K562 (cell line): ENCODE measurements around the gene BCORL1. TPM values are rescaled to one million over a fixed set of nuclear protein-coding genes. Genes with fewer than 3 reads are reported as not detected.

Experiments
- ARHGAP35 ChIP-seq: fragments of 450-650 bp; IDR thresholded peaks from 2 replicates; pipeline ENCODE4 v1.6.1; 2018; ENCODE audit not compliant: partially characterized antibody
- CREM ChIP-seq: IDR thresholded peaks from 2 replicates; pipeline ENCODE4 v1.6.1; 2014; ENCODE audit warnings: antibody characterized with exemption, low read depth
- E2F3 ChIP-seq: fragments of 250-450 bp; sonication (Bioruptor Pico); IDR thresholded peaks from 2 replicates; pipeline ENCODE4 v1.4.0; 2020; ENCODE audit warnings: mild to moderate bottlenecking
- JUNB ChIP-seq: fragments of 450-650 bp; formaldehyde crosslinking; conservative IDR thresholded peaks from 2 replicates; pipeline ENCODE4 v1.4.0; 2020; ENCODE audit warnings: mild to moderate bottlenecking
- KDM1A ChIP-seq, 2 experiments: fragments of 450-650 bp; IDR thresholded peaks; 2 replicates each; pipeline ENCODE4 v1.6.1; 2016; ENCODE audit warnings: mild to moderate bottlenecking in 2 of 2
- KHSRP ChIP-seq: fragments of 450-650 bp; IDR thresholded peaks from 2 replicates; pipeline ENCODE4 v1.6.1; 2017
- NR2C2 ChIP-seq, 2 experiments: fragments of 200-800 bp in 1 of 2; sonication (Bioruptor generic) in 1 of 2; sonication (generic) in 1 of 2; formaldehyde crosslinking in 1 of 2; IDR thresholded peaks; 2 replicates each; pipeline versions ENCODE4 v1.6.1 to v1.8.0; 2016 to 2022; ENCODE audit warnings: mild to moderate bottlenecking in 1 of 2, missing compliant biosample characterization in 1 of 2, missing genetic modification characterization in 1 of 2, missing genetic modification reagents in 1 of 2
- PTRF ChIP-seq: fragments of 450-650 bp; IDR thresholded peaks from 2 replicates; pipeline ENCODE4 v1.6.1; 2016; ENCODE audit warnings: mild to moderate bottlenecking, missing genetic modification characterization, missing compliant biosample characterization
- RBM25 ChIP-seq: fragments of 200-400 bp; formaldehyde crosslinking; IDR thresholded peaks from 2 replicates; pipeline ENCODE4 v1.6.1; 2018; ENCODE audit warnings: low read length, low read depth, moderate library complexity; ENCODE audit not compliant: severe bottlenecking
- ZNF324 ChIP-seq: fragments of 250-450 bp; sonication (Bioruptor Pico); IDR thresholded peaks from 2 replicates; pipeline ENCODE4 v1.4.0; 2020; ENCODE audit warnings: mild to moderate bottlenecking
- ZNF57 ChIP-seq: fragments of 450-650 bp; formaldehyde crosslinking; IDR thresholded peaks from 2 replicates; pipeline ENCODE4 v1.4.0; 2020; ENCODE audit warnings: mild to moderate bottlenecking, moderate library complexity
- ZZZ3 ChIP-seq: fragments of 450-650 bp; IDR thresholded peaks from 2 replicates; pipeline ENCODE4 v1.6.1; 2016; ENCODE audit warnings: antibody characterized with exemption, mild to moderate bottlenecking, moderate library complexity
- polyA plus RNA-seq, 8 experiments: library from polyadenylated mRNA; depleted of rRNA in 4 of 8; stranded (reverse) in 5 of 8; unstranded in 3 of 8; fragments of >200 nt; fragmentation: Nextera tagmentation in 2 of 8; fragmentation: Illumina TruSeq in 1 of 8; extraction: Ambion mirVana in 2 of 8; extraction: Trizol in 1 of 8; gene quantifications; 2 replicates each; pipeline versions ENCODE4 v1.2.1 to v1.2.3, GENCODE V29; 2011 to 2014; ENCODE audit warnings: inconsistent platforms in 1 of 8, missing spikeins in 1 of 8
- total RNA-seq, 7 experiments: library from RNA; depleted of rRNA in 6 of 7; stranded (reverse); fragments of >200 nt in 6 of 7; fragmentation: Illumina TruSeq in 2 of 7; extraction: Trizol in 2 of 7; gene quantifications; 2 replicates each; pipeline versions ENCODE4 v1.2.1 to v1.2.3, GENCODE V29; 2011 to 2021; ENCODE audit warnings: low replicate concordance in 1 of 7
- TF ChIP-seq, protein P1 (sequence below): sonication (generic); formaldehyde crosslinking; IDR thresholded peaks from 2 replicates; pipeline ENCODE4 v1.8.0; 2023; ENCODE audit warnings: mild to moderate bottlenecking, missing genetic modification reagents
- TF ChIP-seq, protein P2 (sequence below), 2 experiments: fragments of 450-650 bp; IDR thresholded peaks; 2 replicates each; pipeline ENCODE4 v1.6.1; 2016
- TF ChIP-seq, protein P3 (sequence below), 3 experiments: fragments of 200-800 bp in 1 of 3; sonication (Bioruptor generic) in 1 of 3; sonication (generic) in 1 of 3; formaldehyde crosslinking in 1 of 3; IDR thresholded peaks; 2 replicates each; pipeline versions ENCODE4 v1.6.1 to v1.8.0; 2016 to 2022; ENCODE audit warnings: mild to moderate bottlenecking in 2 of 3, missing compliant biosample characterization in 2 of 3, missing genetic modification characterization in 2 of 3, missing genetic modification reagents in 1 of 3
- TF ChIP-seq, protein P4 (sequence below): fragments of 450-650 bp; formaldehyde crosslinking; conservative IDR thresholded peaks from 2 replicates; pipeline ENCODE4 v1.4.0; 2022; ENCODE audit warnings: mild to moderate bottlenecking, missing genetic modification characterization
- TF ChIP-seq, protein P5 (sequence below): fragments of 250-450 bp; sonication (Bioruptor Pico); IDR thresholded peaks from 2 replicates; pipeline ENCODE4 v1.4.0; 2020; ENCODE audit warnings: mild to moderate bottlenecking, moderate library complexity

The BCORL1 gene
- total and polyA plus RNA-seq, 9 of the 15 experiments (the other 6 are each of a cell fraction or from before 2014, with no cell fraction given) = 0.48 to 29.6 (median 2.1) TPM

DNA sequence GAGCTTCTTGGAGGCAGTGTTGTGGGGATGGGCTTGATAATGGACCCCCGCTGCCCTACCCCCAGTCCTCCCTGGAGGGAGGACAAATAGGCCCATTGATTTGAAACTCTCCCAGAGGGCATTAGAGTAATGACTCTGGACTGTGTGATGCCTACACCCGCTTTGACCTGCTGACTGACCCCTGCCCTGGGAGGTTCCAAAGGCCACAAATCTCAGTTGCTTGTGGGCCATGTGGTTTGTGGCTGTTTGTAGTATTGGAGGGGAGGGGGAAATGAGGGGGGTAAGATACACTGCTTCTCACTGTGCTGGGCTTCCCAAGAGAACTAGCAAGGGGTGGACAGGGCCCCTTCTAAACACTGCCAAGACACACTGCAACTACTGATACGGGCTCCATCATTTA lies 27.6 kb upstream of the BCORL1 start (continued):
- TF ChIP-seq, protein P1, sequence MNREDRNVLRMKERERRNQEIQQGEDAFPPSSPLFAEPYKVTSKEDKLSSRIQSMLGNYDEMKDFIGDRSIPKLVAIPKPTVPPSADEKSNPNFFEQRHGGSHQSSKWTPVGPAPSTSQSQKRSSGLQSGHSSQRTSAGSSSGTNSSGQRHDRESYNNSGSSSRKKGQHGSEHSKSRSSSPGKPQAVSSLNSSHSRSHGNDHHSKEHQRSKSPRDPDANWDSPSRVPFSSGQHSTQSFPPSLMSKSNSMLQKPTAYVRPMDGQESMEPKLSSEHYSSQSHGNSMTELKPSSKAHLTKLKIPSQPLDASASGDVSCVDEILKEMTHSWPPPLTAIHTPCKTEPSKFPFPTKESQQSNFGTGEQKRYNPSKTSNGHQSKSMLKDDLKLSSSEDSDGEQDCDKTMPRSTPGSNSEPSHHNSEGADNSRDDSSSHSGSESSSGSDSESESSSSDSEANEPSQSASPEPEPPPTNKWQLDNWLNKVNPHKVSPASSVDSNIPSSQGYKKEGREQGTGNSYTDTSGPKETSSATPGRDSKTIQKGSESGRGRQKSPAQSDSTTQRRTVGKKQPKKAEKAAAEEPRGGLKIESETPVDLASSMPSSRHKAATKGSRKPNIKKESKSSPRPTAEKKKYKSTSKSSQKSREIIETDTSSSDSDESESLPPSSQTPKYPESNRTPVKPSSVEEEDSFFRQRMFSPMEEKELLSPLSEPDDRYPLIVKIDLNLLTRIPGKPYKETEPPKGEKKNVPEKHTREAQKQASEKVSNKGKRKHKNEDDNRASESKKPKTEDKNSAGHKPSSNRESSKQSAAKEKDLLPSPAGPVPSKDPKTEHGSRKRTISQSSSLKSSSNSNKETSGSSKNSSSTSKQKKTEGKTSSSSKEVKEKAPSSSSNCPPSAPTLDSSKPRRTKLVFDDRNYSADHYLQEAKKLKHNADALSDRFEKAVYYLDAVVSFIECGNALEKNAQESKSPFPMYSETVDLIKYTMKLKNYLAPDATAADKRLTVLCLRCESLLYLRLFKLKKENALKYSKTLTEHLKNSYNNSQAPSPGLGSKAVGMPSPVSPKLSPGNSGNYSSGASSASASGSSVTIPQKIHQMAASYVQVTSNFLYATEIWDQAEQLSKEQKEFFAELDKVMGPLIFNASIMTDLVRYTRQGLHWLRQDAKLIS = no peak
- no peak for TF ChIP-seq ARHGAP35
- no peak for TF ChIP-seq RBM25
- no peak for TF ChIP-seq ZNF57 (CRISPR knock-in tag)
- no peak for TF ChIP-seq JUNB (CRISPR knock-in tag)
- TF ChIP-seq ZZZ3 = no peak
- TF ChIP-seq KHSRP = no peak
- no peak for TF ChIP-seq NR2C2 (CRISPR knock-in tag; IDR thresholded peaks at IDR 0.05)
- no peak for TF ChIP-seq NR2C2 (tag; IDR thresholded peaks at IDR 0.05)
- no peak for TF ChIP-seq E2F3 (CRISPR knock-in tag)
- no peak for TF ChIP-seq PTRF (tag)
- TF ChIP-seq CREM = no peak
- TF ChIP-seq, protein P2, sequence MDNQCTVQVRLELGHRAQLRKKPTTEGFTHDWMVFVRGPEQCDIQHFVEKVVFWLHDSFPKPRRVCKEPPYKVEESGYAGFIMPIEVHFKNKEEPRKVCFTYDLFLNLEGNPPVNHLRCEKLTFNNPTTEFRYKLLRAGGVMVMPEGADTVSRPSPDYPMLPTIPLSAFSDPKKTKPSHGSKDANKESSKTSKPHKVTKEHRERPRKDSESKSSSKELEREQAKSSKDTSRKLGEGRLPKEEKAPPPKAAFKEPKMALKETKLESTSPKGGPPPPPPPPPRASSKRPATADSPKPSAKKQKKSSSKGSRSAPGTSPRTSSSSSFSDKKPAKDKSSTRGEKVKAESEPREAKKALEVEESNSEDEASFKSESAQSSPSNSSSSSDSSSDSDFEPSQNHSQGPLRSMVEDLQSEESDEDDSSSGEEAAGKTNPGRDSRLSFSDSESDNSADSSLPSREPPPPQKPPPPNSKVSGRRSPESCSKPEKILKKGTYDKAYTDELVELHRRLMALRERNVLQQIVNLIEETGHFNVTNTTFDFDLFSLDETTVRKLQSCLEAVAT (IDR thresholded peaks at IDR 0.05) = 0 out of 4 replicates have a peak, but pooled peaks of 1 of the 2 experiments have one; percentile 35
- TF ChIP-seq, protein P3, sequence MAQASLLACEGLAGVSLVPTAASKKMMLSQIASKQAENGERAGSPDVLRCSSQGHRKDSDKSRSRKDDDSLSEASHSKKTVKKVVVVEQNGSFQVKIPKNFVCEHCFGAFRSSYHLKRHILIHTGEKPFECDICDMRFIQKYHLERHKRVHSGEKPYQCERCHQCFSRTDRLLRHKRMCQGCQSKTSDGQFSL (CRISPR knock-in tag; IDR thresholded peaks at IDR 0.05) = no peak
- TF ChIP-seq, protein P3 (tag; IDR thresholded peaks at IDR 0.05) = no peak
- no peak for TF ChIP-seq ZNF324
- TF ChIP-seq, protein P4, sequence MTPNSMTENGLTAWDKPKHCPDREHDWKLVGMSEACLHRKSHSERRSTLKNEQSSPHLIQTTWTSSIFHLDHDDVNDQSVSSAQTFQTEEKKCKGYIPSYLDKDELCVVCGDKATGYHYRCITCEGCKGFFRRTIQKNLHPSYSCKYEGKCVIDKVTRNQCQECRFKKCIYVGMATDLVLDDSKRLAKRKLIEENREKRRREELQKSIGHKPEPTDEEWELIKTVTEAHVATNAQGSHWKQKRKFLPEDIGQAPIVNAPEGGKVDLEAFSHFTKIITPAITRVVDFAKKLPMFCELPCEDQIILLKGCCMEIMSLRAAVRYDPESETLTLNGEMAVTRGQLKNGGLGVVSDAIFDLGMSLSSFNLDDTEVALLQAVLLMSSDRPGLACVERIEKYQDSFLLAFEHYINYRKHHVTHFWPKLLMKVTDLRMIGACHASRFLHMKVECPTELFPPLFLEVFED (CRISPR knock-in tag) = no peak
- TF ChIP-seq, protein P5, sequence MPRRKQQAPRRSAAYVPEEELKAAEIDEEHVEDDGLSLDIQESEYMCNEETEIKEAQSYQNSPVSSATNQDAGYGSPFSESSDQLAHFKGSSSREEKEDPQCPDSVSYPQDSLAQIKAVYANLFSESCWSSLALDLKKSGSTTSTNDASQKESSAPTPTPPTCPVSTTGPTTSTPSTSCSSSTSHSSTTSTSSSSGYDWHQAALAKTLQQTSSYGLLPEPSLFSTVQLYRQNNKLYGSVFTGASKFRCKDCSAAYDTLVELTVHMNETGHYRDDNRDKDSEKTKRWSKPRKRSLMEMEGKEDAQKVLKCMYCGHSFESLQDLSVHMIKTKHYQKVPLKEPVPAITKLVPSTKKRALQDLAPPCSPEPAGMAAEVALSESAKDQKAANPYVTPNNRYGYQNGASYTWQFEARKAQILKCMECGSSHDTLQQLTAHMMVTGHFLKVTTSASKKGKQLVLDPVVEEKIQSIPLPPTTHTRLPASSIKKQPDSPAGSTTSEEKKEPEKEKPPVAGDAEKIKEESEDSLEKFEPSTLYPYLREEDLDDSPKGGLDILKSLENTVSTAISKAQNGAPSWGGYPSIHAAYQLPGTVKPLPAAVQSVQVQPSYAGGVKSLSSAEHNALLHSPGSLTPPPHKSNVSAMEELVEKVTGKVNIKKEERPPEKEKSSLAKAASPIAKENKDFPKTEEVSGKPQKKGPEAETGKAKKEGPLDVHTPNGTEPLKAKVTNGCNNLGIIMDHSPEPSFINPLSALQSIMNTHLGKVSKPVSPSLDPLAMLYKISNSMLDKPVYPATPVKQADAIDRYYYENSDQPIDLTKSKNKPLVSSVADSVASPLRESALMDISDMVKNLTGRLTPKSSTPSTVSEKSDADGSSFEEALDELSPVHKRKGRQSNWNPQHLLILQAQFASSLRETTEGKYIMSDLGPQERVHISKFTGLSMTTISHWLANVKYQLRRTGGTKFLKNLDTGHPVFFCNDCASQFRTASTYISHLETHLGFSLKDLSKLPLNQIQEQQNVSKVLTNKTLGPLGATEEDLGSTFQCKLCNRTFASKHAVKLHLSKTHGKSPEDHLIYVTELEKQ (CRISPR knock-in tag) = no peak
- peak; percentile 95 to 97 for TF ChIP-seq KDM1A (IDR thresholded peaks at IDR 0.05)
